Measurements from ENCODE around the gene SLC7A4. TPM values are rescaled to one million over a fixed set of nuclear protein-coding genes. Genes with fewer than 3 reads are reported as not detected.

SLC7A4 gene
- total and polyA plus RNA-seq, 9 donors = 0.16 to 4.8 (median 0.47) TPM; not detected in 2

- no peak for TF ChIP-seq POLR2A (IDR thresholded peaks at IDR 0.05)
- no peak for TF ChIP-seq CTCF (IDR thresholded peaks at IDR 0.05)
- no peak for TF ChIP-seq EP300 (IDR thresholded peaks at IDR 0.05)
- intact Hi-C loops (cut with DNase I) = no loop called here
- 79 to 85% (median 80%) methylated on average over 11 of the region's 11 CpGs for WGBS, 3 donors
- Histone ChIP-seq H3K27ac (no peak overlapping the region), H3K4me1 (ENCODE audit: insufficient read depth) (no peaks in the 10 kb centered on the region), H3K4me3 (no peak overlapping the region), H3K36me3 (no peaks in the 10 kb centered on the region), H3K9me3 (no peaks in the 10 kb centered on the region), H3K27me3 (no peaks in the 10 kb centered on the region)
- DNase-seq = no peak
Observed at GRCh38 chr22:21078916-21079315, 46.6 kb upstream of the SLC7A4 start.

DNA sequence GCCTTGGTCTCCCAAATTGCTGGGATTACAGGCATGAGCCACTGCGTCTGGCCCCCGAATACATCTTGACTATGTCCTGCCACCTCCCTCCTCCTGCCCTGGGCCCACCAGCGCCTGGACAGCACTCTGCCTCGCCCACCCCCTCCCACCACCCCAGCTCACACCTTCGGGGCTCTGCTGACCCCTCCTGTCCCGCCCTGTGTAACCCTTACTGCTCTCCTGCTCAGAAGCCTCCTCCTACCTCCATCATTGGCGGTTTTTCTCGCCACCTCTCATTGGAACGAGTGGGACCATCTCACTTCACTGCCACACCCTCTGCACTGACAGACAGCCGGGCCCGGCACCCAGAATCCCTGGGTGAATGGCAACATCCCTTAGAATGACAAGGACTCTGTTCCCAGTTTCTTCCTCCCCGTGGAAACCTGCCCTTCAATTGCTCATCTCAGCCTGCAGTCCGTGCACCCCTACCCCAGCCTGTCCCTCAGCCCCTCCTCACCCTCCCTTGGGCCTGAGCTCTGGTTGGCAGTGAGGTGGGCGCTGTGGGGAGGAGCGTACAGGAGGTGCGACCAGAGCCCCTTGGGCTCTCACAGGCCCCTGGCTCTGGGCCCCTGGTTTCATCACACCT is 45.6 kb upstream of the SLC7A4 start:
- intact Hi-C loops (cut with DNase I) = no loop called here
- H3K27ac ChIP-seq = no peak overlapping the region
- DNase-seq = no peak
- no peaks in the 10 kb centered on the region for H3K27me3 ChIP-seq
- TF ChIP-seq EP300 (IDR thresholded peaks at IDR 0.05) = no peak
- no peak for TF ChIP-seq CTCF (IDR thresholded peaks at IDR 0.05)
- TF ChIP-seq POLR2A (IDR thresholded peaks at IDR 0.05) = no peak
- H3K4me3 ChIP-seq = no peak overlapping the region
- no peaks in the 10 kb centered on the region for H3K9me3 ChIP-seq
- WGBS, 3 donors = 75 to 82% (median 79%) methylated on average over 16 of the region's 16 CpGs
- no peaks in the 10 kb centered on the region for H3K36me3 ChIP-seq
- no peaks in the 10 kb centered on the region for H3K4me1 ChIP-seq (ENCODE audit: insufficient read depth)

DNA sequence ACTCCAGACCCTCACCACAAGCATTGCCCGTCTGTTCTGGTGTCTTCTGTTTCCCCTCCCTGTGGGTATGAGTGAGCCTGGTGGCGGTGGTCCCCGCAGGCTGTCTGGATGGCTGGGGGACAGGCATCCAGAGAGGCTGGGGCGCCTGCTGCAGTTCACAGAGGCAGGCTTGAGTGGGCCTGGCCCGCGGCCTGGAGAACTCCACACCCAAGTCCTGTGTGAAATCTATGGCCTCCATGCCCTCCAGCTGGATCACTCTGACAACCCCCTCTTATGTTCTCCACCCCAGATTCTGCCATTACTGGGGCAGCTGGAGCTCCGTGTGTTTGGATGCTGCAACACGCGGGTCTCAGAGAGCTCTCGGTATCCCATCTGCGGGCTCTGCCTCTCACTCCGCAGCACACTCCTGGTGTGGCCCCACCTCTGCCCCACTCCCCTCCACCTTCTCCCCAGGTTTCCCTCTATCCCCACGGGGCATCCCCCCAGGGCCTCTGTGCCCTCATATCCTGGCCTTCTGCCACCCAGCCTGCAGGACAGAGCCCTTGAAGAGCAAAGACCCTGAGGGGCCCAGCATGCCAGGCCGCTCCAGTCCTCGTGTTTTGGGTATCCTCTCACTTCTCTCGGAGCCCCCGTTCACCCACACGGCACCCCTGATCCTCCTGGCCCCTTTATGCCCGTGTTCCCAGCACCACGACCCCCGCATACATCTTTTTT is 44.7 kb upstream of the SLC7A4 start:
- Histone ChIP-seq H3K36me3 (no peaks in the 10 kb centered on the region), H3K9me3 (no peaks in the 10 kb centered on the region), H3K27me3 (no peaks in the 10 kb centered on the region), H3K4me3 (no peak overlapping the region), H3K27ac (no peak overlapping the region), H3K4me1 (ENCODE audit: insufficient read depth) (no peaks in the 10 kb centered on the region)
- intact Hi-C loops (cut with DNase I) = no loop called here
- WGBS, 3 donors = 83 to 84% (median 83%) methylated on average over 21 of the region's 21 CpGs
- no peak for DNase-seq
- TF ChIP-seq CTCF (IDR thresholded peaks at IDR 0.05) (no peak), EP300 (IDR thresholded peaks at IDR 0.05) (no peak), POLR2A (IDR thresholded peaks at IDR 0.05) (no peak)

- no peak for DNase-seq
- no peaks in the 10 kb centered on the region for H3K4me1 ChIP-seq (ENCODE audit: insufficient read depth)
- TF ChIP-seq EP300 (IDR thresholded peaks at IDR 0.05) = no peak
- no peak for TF ChIP-seq CTCF (IDR thresholded peaks at IDR 0.05)
- no peak for TF ChIP-seq POLR2A (IDR thresholded peaks at IDR 0.05)
- 84 to 93% (median 86%) methylated on average over 14 of the region's 14 CpGs for whole genome bisulfite sequencing, 3 donors
- no peak overlapping the region for H3K27ac ChIP-seq
- intact Hi-C loops (cut with DNase I) = no loop called here
- no peaks in the 10 kb centered on the region for H3K36me3 ChIP-seq
- no peaks in the 10 kb centered on the region for H3K27me3 ChIP-seq
- H3K4me3 ChIP-seq = no peak overlapping the region
- H3K9me3 ChIP-seq = no peaks in the 10 kb centered on the region
Observed at GRCh38 chr22:21075516-21076138, 43.3 kb upstream of the SLC7A4 start.

Data from ovary (tissue), 9 donors.